ENCODE data around the gene HES6. TPM values are rescaled to one million over a fixed set of nuclear protein-coding genes. Genes with fewer than 3 reads are reported as not detected.

HES6 gene
- total and polyA plus RNA-seq, 10 of the 15 experiments (the other 5 are each of a cell fraction or from before 2014, with no cell fraction given): 0.11 to 1.7 (median 0.83) TPM

GRCh38 chr2:238256111-238256510 is 16.3 kb upstream of the HES6 start:
- BruUV-seq (replicated peaks): no TSS peak
- no peak overlapping the region for H3K27ac ChIP-seq (ENCODE audit: control insufficient read depth, insufficient read depth)
- no peak overlapping the region for H3K4me2 ChIP-seq (ENCODE audit: control insufficient read depth, insufficient read depth)
- TF ChIP-seq MYC (IDR thresholded peaks at IDR 0.05; ENCODE audit: insufficient read depth, insufficient read length, insufficient replicate concordance, low read length, severe bottlenecking) (no peak), ETV6 (conservative IDR thresholded peaks at IDR 0.05 in 1 of 2, IDR thresholded peaks at IDR 0.05 in 1 of 2; ENCODE audit: borderline replicate concordance in 1 of 2, low read depth in 1 of 2) (no peak)
- no peak for DNase-seq (ENCODE audit: low read depth, low spot score)
- RAD21 ChIA-PET (ENCODE audit: unreplicated experiment): no interaction called here
- H4K20me1 ChIP-seq (ENCODE audit: control insufficient read depth, insufficient read depth): no peaks in the 10 kb centered on the region
- H3K9ac ChIP-seq (ENCODE audit: control insufficient read depth, insufficient read depth, low read length): no peak overlapping the region
- no peaks in the 10 kb centered on the region for H3K4me1 ChIP-seq (ENCODE audit: control insufficient read depth, insufficient read depth, low read length)
- H3K36me3 ChIP-seq (ENCODE audit: control insufficient read depth in 2 of 2, insufficient read depth in 2 of 2, low read length in 1 of 2): peaks cover 4 to 17% of the 10 kb centered on the region in 2 experiments; a peak in 3 of 4 replicates
- CTCF ChIA-PET: interaction anchor here (1.2 to 2.4 kb wide), 3 partner anchors 9 to 19 kb away, joined by 3 to 7 read pairs (median 5); no protein-coding TSS in a partner anchor
- H2AFZ ChIP-seq (ENCODE audit: control insufficient read depth, low read depth, low read length): no peak overlapping the region
- ATAC-seq: no peak
- in situ Hi-C loops (cut with MboI) (no loop called here), intact Hi-C loops (cut with micrococcal nuclease; ENCODE audit: unreplicated experiment) (loop anchor here (1.0 kb wide), 1 partner anchor 288 kb away; no protein-coding TSS in a partner anchor)
- H3K79me2 ChIP-seq (ENCODE audit: control insufficient read depth, insufficient read depth, low read length): no peaks in the 10 kb centered on the region
- POLR2A ChIA-PET: interaction anchor here (0.6 kb wide), 1 partner anchor 55 kb away, joined by 3 read pairs; no protein-coding TSS in a partner anchor
- FAIRE-seq: no peak
- H3K9me3 ChIP-seq (replicated peaks; ENCODE audit: control insufficient read depth, insufficient read depth, low read length): no peaks in the 10 kb centered on the region
- no peak overlapping the region for H3K4me3 ChIP-seq
- SMC1A ChIA-PET (ENCODE audit: uncharacterized antibody, unreplicated experiment): interaction anchor here (1.5 kb wide), 1 partner anchor 288 kb away, joined by 4 read pairs; no protein-coding TSS in a partner anchor
- WGBS (ENCODE audit: insufficient coverage, insufficient replicate concordance, low lambda C conversion rate, missing lambda C conversion rate): 98% methylated on average over 6 of the region's 6 CpGs
- no peaks in the 10 kb centered on the region for H3K27me3 ChIP-seq (replicated peaks in 1 of 2; ENCODE audit: control insufficient read depth in 2 of 2, insufficient read depth in 2 of 2, low read length in 1 of 2)

GRCh38 chr2:238255636-238256035 is 15.8 kb upstream of the HES6 start:
- Histone ChIP-seq H3K9me3 (replicated peaks; ENCODE audit: control insufficient read depth, insufficient read depth, low read length) (no peaks in the 10 kb centered on the region), H3K4me2 (ENCODE audit: control insufficient read depth, insufficient read depth) (no peak overlapping the region), H3K36me3 (ENCODE audit: control insufficient read depth in 2 of 2, insufficient read depth in 2 of 2, low read length in 1 of 2) (peaks cover 4 to 17% of the 10 kb centered on the region in 2 experiments; a peak in 3 of 4 replicates), H2AFZ (ENCODE audit: control insufficient read depth, low read depth, low read length) (no peak overlapping the region), H3K27ac (ENCODE audit: control insufficient read depth, insufficient read depth) (no peak overlapping the region), H3K79me2 (ENCODE audit: control insufficient read depth, insufficient read depth, low read length) (no peaks in the 10 kb centered on the region), H3K27me3 (replicated peaks in 1 of 2; ENCODE audit: control insufficient read depth in 2 of 2, insufficient read depth in 2 of 2, low read length in 1 of 2) (no peaks in the 10 kb centered on the region), H3K4me3 (no peak overlapping the region), H4K20me1 (ENCODE audit: control insufficient read depth, insufficient read depth) (no peaks in the 10 kb centered on the region), H3K9ac (ENCODE audit: control insufficient read depth, insufficient read depth, low read length) (no peak overlapping the region), H3K4me1 (ENCODE audit: control insufficient read depth, insufficient read depth, low read length) (no peaks in the 10 kb centered on the region)
- DNase-seq (ENCODE audit: low read depth, low spot score) (no peak), ATAC-seq (no peak), FAIRE-seq (no peak)
- CTCF ChIA-PET: interaction anchor here (1.2 to 2.4 kb wide), 3 partner anchors 10 to 19 kb away, joined by 3 to 7 read pairs (median 5); no protein-coding TSS in a partner anchor
- SMC1A ChIA-PET (ENCODE audit: uncharacterized antibody, unreplicated experiment): interaction anchor here (1.5 kb wide), 1 partner anchor 287 kb away, joined by 4 read pairs; no protein-coding TSS in a partner anchor
- 93% methylated on average over 8 of the region's 8 CpGs for WGBS (ENCODE audit: insufficient coverage, insufficient replicate concordance, low lambda C conversion rate, missing lambda C conversion rate)
- intact Hi-C loops (cut with micrococcal nuclease; ENCODE audit: unreplicated experiment) (loop anchor here (1.0 kb wide), 1 partner anchor 287 kb away; no protein-coding TSS in a partner anchor), in situ Hi-C loops (cut with MboI) (no loop called here)
- BruUV-seq (replicated peaks): no TSS peak
- POLR2A ChIA-PET: interaction anchor here (0.6 kb wide), 1 partner anchor 54 kb away, joined by 3 read pairs; no protein-coding TSS in a partner anchor
- RAD21 ChIA-PET (ENCODE audit: unreplicated experiment): no interaction called here
- no peak for TF ChIP-seq FOS (IDR thresholded peaks at IDR 0.05; ENCODE audit: borderline replicate concordance, extremely low read depth, insufficient read length)
- no peak for TF ChIP-seq CEBPZ (IDR thresholded peaks at IDR 0.05; ENCODE audit: low read depth, low read length)
- no peak for TF ChIP-seq CBFB (IDR thresholded peaks at IDR 0.05; ENCODE audit: low read depth)
- TF ChIP-seq E2F4 (IDR thresholded peaks at IDR 0.05; ENCODE audit: low read depth, low read length): no peak
- no peak for TF ChIP-seq NR2C2 (IDR thresholded peaks at IDR 0.05; ENCODE audit: borderline replicate concordance, control insufficient read depth, insufficient read length, low read depth)
- TF ChIP-seq MLLT1 (IDR thresholded peaks at IDR 0.05): no peak
- TF ChIP-seq NFYA (IDR thresholded peaks at IDR 0.05; ENCODE audit: borderline replicate concordance, low read depth, low read length): no peak
- no peak for TF ChIP-seq SREBF2 (IDR thresholded peaks at IDR 0.05; ENCODE audit: low read length)

Measured in GM12878 (cell line).